ENCODE measurements around the gene TLE2. TPM values are rescaled to one million over a fixed set of nuclear protein-coding genes. Genes with fewer than 3 reads are reported as not detected.
A peak's percentile ranks its signal among the peaks of the same experiment; 100 is the strongest.

The TLE2 gene
- polyA plus RNA-seq, 1 of the 3 experiments (the other 2 are of a cell fraction), result 2.3 TPM

DNA sequence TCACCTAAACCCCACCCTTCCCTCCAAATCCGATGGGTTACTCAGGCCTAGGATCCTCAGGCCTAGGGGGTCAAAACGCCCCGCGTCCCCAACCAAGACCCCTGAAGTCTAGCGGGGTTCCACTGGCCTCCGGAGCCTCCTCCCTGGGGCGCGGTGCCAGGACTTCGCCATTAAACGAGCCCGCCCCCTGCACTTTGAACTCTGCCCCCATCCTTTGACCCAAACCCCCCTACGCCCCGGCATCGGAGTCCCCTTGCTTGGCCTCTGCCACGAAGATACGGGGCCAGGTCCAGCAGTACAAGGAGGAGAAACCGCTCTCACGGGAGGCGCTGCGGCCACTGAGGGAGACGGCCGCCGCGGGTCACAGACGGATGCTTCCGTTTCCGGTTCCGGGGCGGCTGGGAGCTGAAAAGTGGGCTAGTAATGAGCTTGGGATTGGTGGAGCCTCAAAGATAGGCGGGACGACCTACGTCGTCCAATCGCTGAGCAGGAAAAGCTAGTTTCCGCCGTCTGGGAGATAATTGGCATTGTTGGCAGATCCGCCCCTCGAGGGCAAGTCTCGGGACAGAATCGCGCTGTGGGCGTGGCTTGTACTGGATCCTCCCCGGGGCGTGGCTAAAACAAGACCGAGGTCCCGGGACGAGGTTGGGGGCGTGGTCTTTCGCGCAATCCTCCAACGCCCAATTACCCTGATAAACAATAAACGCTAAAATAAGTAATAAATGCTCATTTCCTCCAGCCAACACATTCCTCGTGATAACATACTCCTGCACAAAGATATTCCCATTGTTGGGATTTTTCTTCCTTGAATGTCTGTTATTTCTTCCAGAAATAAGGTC lies 78.6 kb downstream of the TLE2 start (continued):
- TF ChIP-seq, protein P1, sequence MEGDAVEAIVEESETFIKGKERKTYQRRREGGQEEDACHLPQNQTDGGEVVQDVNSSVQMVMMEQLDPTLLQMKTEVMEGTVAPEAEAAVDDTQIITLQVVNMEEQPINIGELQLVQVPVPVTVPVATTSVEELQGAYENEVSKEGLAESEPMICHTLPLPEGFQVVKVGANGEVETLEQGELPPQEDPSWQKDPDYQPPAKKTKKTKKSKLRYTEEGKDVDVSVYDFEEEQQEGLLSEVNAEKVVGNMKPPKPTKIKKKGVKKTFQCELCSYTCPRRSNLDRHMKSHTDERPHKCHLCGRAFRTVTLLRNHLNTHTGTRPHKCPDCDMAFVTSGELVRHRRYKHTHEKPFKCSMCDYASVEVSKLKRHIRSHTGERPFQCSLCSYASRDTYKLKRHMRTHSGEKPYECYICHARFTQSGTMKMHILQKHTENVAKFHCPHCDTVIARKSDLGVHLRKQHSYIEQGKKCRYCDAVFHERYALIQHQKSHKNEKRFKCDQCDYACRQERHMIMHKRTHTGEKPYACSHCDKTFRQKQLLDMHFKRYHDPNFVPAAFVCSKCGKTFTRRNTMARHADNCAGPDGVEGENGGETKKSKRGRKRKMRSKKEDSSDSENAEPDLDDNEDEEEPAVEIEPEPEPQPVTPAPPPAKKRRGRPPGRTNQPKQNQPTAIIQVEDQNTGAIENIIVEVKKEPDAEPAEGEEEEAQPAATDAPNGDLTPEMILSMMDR (IDR thresholded peaks at IDR 0.05), result no peak
- TF ChIP-seq, protein P2, sequence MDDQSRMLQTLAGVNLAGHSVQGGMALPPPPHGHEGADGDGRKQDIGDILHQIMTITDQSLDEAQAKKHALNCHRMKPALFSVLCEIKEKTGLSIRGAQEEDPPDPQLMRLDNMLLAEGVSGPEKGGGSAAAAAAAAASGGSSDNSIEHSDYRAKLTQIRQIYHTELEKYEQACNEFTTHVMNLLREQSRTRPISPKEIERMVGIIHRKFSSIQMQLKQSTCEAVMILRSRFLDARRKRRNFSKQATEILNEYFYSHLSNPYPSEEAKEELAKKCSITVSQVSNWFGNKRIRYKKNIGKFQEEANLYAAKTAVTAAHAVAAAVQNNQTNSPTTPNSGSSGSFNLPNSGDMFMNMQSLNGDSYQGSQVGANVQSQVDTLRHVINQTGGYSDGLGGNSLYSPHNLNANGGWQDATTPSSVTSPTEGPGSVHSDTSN (IDR thresholded peaks at IDR 0.05), result peak; percentile 95
- no peak for TF ChIP-seq MEF2A (IDR thresholded peaks at IDR 0.05; ENCODE audit: borderline replicate concordance, low read depth)
- TF ChIP-seq ELF1 (IDR thresholded peaks at IDR 0.05), result peak; percentile 78
- TF ChIP-seq MXI1 (IDR thresholded peaks at IDR 0.05; ENCODE audit: low read depth, low read length), result no peak; the same call in 1 of the 2 replicates
- peak; percentile 85 for TF ChIP-seq YY1 (IDR thresholded peaks at IDR 0.05; ENCODE audit: low read depth)
- TF ChIP-seq EZH2phosphoT487 (IDR thresholded peaks at IDR 0.05; ENCODE audit: borderline replicate concordance, low read depth), result no peak
- peak; percentile 99 for TF ChIP-seq GABPA (IDR thresholded peaks at IDR 0.05; ENCODE audit: low read depth)
- TF ChIP-seq FOXJ3 (CRISPR knock-in tag; IDR thresholded peaks at IDR 0.05), result no peak

DNA sequence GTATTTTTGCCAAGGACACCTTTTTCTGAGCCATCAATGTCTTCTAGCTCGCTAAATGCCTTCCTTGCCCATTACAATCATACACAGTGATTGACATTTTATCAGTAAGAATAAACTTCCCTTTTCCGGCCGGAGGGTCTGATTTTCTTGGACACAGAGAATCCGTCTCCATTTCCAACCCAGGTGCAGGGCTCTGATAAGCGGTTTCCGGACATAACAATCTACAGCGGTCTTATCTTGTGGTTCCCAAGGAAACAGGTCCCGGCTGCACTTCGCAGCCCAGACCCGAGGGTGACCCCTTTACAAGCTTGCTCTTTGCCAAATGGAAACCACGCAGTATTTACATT lies 79.2 kb downstream of the TLE2 start:
- CTCF ChIA-PET, result interaction anchor here (0.6 to 5.1 kb wide), 23 partner anchors 10 to 301 kb away, joined by 3 to 60 read pairs (median 6); partner anchors contain the start of gene ZNF554
- Histone ChIP-seq H4K20me1 (ENCODE audit: insufficient read depth) (no peaks in the 10 kb centered on the region), H3K27ac (ENCODE audit: low read depth in 2 of 2, low read length in 1 of 2) (peak overlapping the region; percentile 79 to 96), H3K4me1 (ENCODE audit: control insufficient read depth in 1 of 2, insufficient read depth in 2 of 2, low read depth in 1 of 2, low read length in 1 of 2) (peaks cover 4 to 9% of the 10 kb centered on the region in 2 experiments; a peak in 2 of 4 replicates), H3K79me2 (ENCODE audit: insufficient read depth) (peaks cover 16% of the 10 kb centered on the region), H3K9ac (peak overlapping the region; percentile 89), H3K27me3 (ENCODE audit: insufficient read depth) (no peaks in the 10 kb centered on the region), H3K9me2 (no peaks in the 10 kb centered on the region), H3K36me3 (replicated peaks in 1 of 2; ENCODE audit: control insufficient read depth in 1 of 2, insufficient read depth in 2 of 2, low read length in 1 of 2) (peaks cover 0 to 7% of the 10 kb centered on the region in 2 experiments), H2AFZ (ENCODE audit: low read depth) (peak overlapping the region; percentile 62; the same call in 1 of the 2 replicates), H3F3A (replicated peaks; ENCODE audit: insufficient read depth) (peaks cover 20% of the 10 kb centered on the region), H3K4me3 (ENCODE audit: low read depth in 2 of 2, low read length in 1 of 2) (peak overlapping the region; percentile 73 to 90), H3K4me2 (peak overlapping the region; percentile 98), H3K9me3 (no peaks in the 10 kb centered on the region)
- 3% methylated on average over 11 of the region's 11 CpGs for WGBS (ENCODE audit: low lambda C conversion rate)
- TF ChIP-seq, protein P3, sequence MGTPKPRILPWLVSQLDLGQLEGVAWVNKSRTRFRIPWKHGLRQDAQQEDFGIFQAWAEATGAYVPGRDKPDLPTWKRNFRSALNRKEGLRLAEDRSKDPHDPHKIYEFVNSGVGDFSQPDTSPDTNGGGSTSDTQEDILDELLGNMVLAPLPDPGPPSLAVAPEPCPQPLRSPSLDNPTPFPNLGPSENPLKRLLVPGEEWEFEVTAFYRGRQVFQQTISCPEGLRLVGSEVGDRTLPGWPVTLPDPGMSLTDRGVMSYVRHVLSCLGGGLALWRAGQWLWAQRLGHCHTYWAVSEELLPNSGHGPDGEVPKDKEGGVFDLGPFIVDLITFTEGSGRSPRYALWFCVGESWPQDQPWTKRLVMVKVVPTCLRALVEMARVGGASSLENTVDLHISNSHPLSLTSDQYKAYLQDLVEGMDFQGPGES (IDR thresholded peaks at IDR 0.05; ENCODE audit: low read depth, low read length), result no peak
- TF ChIP-seq EP300 (IDR thresholded peaks at IDR 0.05; ENCODE audit: borderline replicate concordance in 1 of 2, low read depth in 1 of 2, low read length in 1 of 2) (peak in 1 of 2 experiments; percentile 47; a peak in 2 of 4 replicates), GATA2 (CRISPR knock-in tag; IDR thresholded peaks at IDR 0.05) (peak; percentile 28; the same call in 1 of the 2 replicates)
- POLR2A ChIA-PET, result interaction anchor here (0.8 to 1.9 kb wide), 5 partner anchors 62 to 813 kb away, joined by 3 to 9 read pairs (median 6); partner anchors contain the start of genes MRPL54 and ZNF555
- DNase-seq, result peak; percentile 72

Other genes with a start within 250 kb of the TLE2 start
- gene SGTA, start 246.0 kb downstream of the TLE2 start, polyA plus RNA-seq (2012; rRNA removed), result 60.4 and 78.4 TPM in 2 replicates
- gene THOP1, start 243.8 kb downstream of the TLE2 start, polyA plus RNA-seq (2012; rRNA removed), result 124 and 138 TPM in 2 replicates
- gene ZNF554, start 209.4 kb downstream of the TLE2 start, polyA plus RNA-seq (2012; rRNA removed), result 1.7 and 2.1 TPM in 2 replicates
- gene ZNF555, start 187.8 kb downstream of the TLE2 start, polyA plus RNA-seq (2012; rRNA removed), result 1.4 and 2.2 TPM in 2 replicates
- 0.46 and 0.67 TPM in 2 replicates for gene ZNF556, start 161.9 kb downstream of the TLE2 start, polyA plus RNA-seq (2012; rRNA removed)
- 2.1 and 3.2 TPM in 2 replicates for gene ZNF57, start 128.4 kb downstream of the TLE2 start, polyA plus RNA-seq (2012; rRNA removed)
- gene ZNF77, start 84.3 kb downstream of the TLE2 start, polyA plus RNA-seq (2012; rRNA removed), result 4.4 and 6.6 TPM in 2 replicates
- gene TLE6, start 51.7 kb downstream of the TLE2 start, polyA plus RNA-seq (2012; rRNA removed), result 2.6 and 3.3 TPM in 2 replicates
- 479 and 519 TPM in 2 replicates for gene TLE5, start 33.2 kb upstream of the TLE2 start, polyA plus RNA-seq (2012; rRNA removed)
- 14.6 and 32.4 TPM in 2 replicates for gene GNA11, start 65.1 kb upstream of the TLE2 start, polyA plus RNA-seq (2012; rRNA removed)
- 0.05 and 0.13 TPM in 2 replicates for gene GNA15, start 106.8 kb upstream of the TLE2 start, polyA plus RNA-seq (2012; rRNA removed)
- gene S1PR4, start 149.5 kb upstream of the TLE2 start, polyA plus RNA-seq (2012; rRNA removed), result not detected in 2 replicates
- gene NCLN, start 156.7 kb upstream of the TLE2 start, polyA plus RNA-seq (2012; rRNA removed), result 67.0 and 69.0 TPM in 2 replicates
- gene CELF5, start 195.4 kb upstream of the TLE2 start, polyA plus RNA-seq (2012; rRNA removed), result 0.33 and 0.57 TPM in 2 replicates